HG03571 (cell line): ENCODE results near the gene KCNV2.

Source experiments
- ATAC-seq: cut with Tn5 transposase; IDR thresholded peaks from one replicate; pipeline ENCODE4 v1.9.1; 2021; ENCODE audit not compliant: unreplicated experiment

Gene KCNV2

DNA sequence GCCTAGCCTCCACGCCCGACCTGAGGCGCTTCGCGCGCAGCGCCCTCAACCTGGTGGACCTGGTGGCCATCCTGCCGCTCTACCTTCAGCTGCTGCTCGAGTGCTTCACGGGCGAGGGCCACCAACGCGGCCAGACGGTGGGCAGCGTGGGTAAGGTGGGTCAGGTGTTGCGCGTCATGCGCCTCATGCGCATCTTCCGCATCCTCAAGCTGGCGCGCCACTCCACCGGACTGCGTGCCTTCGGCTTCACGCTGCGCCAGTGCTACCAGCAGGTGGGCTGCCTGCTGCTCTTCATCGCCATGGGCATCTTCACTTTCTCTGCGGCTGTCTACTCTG, 1.4 kb downstream of the KCNV2 start:
- no peak for ATAC-seq

DNA sequence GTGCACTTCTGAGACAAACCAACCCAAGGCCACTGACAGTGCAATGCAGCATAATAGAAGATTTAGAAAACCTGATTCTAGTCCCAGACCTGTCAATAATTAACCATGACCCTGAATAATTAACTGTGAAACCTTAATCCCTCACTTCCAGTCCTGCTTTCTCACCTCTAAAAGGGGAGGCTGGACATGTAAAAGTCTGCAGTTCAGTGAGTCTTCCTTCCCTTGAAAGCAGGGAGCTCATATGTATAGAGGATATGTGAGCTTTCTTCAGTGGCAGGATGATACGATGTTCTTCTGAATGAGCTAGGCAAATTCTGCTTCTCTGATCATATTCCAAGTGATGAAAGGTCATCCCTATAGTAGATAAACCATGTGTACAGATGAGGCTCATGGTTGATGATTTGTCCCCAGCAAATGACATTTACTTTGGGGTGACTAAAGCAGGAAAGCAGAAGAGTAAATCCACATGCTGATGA, 2.9 kb downstream of the KCNV2 start:
- no peak for ATAC-seq

DNA sequence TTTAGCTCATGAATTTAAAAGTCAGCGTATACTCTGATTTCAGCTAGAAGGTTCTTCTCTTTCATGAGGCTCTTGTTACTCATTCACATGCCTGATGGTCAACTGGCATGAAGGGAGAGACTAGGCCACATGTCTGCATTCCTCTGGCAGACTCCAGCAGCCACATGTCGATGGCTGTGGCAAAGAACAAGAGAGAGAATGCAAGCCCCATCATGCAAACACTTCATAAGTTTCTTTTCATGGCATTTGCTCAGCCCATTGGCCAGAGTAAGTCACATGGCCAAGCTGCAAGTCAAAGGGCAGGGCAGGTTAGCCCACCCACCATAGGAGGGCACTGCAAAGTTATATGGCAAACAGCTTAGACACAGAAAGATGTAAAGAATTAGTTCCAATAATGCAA, 5.4 kb downstream of the KCNV2 start:
- no peak for ATAC-seq

DNA sequence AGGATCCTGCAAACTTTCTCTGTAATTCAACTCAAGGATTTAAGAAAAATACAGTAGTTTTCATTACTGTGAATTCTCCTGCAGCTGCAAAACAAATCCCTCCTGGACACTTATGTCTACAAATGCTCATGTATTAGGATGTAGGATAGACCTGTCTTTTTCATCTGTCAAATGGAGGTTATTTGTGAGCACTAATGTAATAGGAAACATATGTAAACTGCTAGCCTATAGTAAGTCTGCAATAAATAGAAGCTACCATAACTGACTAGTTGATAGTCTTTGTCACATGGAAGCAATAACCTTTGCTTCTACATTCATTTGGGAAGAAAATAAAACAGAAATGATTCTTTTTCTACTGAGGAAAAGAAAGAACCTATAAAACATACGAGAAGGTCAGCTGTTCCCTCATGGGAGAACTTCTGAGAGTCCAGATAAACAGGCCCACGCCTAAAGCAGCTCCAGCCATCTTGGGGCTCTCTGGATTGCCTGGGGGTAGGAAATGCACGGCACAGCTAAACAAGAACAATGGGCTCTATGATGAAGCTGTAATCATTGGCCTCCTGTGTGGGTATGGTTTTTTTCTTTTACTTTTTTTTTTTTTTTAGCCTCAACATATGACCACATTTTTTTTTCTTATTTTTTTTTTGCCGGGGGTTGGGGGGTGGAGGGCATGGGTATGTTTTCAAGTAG, 6.2 kb downstream of the KCNV2 start:
- ATAC-seq, result no peak

DNA sequence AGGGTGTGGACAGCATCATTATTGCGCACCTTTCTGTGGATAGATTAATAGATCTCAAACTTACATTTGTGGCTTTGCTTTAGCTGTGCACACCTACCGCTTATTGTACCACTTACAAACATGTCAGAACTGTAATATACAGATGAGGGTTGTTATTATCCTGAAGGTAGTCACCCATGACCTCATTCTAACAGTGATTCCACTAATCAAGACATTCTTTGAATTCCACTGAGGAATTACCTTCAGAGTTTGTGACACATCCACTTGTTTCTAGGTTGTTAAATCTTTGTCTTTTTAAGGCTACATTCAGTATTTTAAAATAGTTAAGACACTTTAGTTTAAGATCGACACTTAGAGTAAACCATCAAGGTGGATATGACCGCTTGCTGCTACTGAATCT, 7.8 kb downstream of the KCNV2 start:
- no peak for ATAC-seq

DNA sequence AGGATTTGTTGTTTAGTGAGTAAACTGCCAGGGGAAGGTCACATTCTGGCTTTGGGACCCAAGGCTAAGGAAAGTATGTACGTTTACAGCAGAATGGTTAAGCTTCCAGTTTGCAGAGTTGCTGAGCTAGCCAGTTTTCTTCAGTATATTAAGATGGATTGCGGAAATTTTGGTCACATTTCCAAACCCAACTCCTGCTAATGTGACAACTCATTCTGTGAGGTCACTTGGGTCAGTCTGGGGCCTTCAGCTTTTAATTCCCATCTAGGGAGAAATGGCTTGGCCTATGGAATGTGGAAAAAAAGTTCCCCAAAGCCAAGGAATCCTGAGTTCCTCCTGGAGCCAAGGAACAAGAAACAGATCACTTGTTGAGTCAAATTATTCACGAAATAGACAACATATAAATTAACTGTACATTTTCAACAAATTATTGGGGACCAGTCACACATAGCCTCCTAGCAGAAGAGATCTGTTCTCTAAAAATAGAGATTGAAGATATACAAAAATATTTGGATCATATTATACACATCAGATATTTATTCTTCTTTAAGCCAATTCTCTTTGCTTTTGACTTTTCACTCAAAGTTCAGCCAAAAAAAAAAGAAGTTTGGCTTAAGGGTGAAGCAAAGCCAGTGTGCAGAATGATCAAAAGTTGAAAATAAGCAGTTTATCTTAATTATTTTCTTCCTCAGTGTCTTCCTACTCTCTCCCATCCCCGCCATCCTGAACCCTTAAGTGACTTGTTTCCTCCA, 8.8 kb downstream of the KCNV2 start:
- ATAC-seq, result no peak

DNA sequence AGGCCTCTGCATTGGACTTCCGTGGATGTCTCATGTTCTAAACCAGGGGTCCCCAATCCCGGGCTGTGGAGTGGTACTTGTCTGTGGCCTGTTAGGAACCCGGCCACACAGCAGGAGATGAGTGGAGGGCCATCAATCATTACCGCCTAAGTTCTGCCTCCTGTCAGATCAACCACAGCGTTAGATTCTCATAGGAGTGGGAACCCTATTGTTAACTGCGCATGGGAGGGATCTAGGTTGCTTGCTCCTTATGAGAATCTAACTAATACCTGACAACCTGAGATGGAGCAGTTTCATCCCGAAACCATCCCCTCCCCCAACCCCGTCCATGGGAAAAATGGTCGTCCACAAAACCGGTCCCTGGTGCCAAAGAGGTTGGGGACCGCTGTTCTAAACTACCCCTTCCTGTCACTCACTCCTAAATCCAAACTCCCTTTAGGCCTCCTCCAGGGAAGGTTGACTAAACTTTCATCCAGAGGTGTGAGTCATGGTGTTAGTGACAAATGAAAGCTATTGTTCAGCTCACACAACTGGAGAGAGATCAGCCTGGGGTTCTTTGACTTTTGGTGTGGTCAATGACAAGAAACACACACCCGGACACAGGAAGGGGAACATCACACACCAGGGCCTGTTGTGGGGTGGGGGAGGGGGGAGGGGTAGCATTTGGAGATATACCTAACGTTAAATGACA, 9.5 kb downstream of the KCNV2 start:
- ATAC-seq, result no peak

DNA sequence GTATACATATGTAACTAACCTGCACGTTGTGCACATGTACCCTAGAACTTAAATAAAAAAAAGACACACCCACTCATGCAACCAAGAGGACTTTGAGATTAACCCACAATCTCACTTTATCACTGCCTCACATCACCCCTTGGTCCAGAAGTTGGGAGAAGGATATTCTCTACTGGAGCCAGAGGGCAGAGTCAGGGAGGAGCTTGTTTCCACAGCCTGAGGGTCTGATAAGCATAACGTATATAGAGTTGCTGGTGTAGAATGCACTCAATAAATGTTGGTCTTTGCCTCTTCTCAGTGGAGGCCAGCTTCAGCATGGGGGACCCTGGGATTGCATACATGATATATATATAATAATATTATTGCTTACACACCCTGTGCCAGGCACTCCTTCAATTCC, 10.1 kb downstream of the KCNV2 start:
- ATAC-seq, result no peak

DNA sequence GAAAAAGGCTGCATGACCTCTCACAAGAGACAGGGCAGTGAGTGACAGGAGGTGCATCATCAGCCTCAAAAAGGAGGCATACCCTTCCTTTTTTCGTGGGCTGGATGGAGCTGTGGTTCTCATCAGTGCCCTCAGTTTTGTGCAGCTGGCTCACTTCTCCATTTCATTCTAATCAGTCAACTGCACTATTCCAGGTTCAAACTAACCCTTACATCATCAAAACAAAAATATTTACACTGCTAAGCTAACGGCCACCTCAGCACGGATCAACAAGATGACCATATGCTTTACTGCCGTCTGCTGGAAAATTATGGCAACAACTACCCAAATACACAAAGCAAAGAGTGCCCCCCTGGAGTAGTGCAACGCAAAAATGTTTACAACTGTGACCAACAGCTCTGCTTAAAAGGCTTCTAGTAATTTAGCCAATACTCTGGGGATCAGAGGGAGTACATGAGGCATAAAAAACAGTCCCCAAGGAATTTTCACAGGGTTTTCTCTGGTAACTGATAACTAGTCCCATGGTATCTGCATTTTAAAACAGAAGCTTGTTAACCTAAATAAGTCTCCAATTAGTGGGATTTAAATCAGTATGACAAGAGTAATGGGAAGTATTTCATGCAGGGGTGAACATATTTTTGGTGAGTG, 10.8 kb downstream of the KCNV2 start:
- ATAC-seq, result peak; percentile 64

DNA sequence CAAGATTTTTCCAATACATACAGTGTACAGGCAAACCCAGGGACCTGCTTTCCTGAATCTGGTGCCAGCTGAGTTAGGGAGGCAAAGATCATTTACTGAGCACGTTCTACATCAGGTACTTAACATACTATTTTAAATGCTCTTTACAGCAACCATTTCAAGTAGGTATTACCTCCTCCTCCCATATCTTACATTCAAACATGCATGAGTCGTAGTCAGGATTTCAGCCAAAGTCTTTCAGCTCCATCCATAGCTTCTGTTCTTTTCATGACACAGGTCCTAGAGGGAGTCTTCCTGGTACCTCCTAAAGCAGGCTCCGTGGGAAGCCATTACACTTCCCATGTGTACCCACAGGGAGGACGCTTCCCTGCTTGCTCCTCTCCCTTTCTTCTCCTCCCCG, 11.7 kb downstream of the KCNV2 start:
- ATAC-seq, result no peak

DNA sequence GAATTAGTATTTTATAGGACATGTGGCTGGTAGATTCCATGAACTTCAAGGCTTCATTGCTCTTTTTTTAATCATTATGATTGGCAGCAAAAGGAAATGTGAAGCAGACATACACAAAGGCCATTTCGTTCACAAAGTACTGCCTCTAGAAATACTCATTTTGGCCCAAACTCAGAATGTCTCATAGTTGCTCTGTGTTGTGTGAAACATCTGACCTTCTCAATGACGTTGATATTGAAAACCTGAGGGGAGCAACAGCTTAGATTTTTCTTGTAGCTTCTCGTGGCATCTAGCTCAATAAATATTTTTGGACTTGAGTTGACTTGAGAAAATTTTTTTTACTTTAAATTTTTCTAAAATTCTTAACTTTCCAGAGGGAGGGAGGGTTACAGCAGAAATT, 12.4 kb downstream of the KCNV2 start:
- ATAC-seq, result no peak

DNA sequence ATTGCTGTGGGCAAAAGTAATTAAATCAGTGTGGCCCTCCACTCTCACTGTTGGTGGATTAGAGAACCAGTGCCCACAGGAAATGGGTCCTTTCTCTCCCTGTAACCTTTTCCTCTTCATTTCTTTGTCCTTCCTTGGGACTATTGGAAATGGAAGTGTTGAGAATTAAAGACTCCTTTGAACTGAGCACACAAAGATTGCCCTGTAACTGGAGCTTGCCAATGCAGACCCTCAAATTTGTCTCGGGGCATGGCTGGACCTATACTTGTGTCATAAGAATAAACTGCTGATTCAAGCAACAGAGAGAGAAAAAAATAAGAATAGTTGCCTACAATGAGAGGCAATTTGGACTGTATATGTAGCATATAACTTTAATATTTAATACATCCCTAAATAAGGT, 13.7 kb downstream of the KCNV2 start:
- no peak for ATAC-seq

DNA sequence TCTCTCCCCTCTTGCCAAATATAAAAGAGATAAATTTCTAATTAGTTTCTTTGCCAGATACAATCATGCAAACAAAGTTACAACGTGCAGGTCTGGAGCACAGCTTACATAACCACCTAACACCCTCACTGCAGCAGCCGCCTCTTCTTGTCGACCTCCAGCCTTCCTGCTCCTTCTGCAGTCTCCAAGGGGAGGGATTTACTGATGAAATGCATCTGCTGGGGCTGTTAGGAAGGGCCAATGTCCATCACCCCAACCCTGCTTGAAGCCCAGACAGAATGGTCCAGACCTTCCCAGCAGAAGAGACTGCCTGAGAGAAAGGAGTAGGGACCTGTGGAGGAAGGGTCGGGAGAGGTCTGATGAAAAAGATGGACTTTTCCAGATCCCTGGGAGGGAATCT, 15.2 kb downstream of the KCNV2 start:
- no peak for ATAC-seq

DNA sequence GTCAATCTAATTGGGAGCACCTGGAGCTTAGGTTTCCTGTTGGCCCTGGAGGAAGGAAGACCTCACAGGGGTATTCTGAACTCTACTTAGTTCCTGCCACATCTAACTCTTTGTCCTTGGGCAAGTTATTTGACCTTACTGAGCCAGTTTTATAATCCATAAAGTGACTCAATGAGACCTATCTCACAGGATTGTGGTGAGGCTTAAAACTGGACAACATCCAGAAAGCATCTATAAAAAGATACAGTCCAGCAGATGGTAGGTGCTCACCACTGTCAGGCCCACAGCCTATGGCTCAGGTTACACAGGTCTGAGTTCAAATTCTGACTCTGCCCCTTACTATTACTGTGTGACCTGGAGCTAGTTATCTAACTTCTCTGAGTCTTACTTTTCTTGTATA, 23.3 kb downstream of the KCNV2 start:
- no peak for ATAC-seq

DNA sequence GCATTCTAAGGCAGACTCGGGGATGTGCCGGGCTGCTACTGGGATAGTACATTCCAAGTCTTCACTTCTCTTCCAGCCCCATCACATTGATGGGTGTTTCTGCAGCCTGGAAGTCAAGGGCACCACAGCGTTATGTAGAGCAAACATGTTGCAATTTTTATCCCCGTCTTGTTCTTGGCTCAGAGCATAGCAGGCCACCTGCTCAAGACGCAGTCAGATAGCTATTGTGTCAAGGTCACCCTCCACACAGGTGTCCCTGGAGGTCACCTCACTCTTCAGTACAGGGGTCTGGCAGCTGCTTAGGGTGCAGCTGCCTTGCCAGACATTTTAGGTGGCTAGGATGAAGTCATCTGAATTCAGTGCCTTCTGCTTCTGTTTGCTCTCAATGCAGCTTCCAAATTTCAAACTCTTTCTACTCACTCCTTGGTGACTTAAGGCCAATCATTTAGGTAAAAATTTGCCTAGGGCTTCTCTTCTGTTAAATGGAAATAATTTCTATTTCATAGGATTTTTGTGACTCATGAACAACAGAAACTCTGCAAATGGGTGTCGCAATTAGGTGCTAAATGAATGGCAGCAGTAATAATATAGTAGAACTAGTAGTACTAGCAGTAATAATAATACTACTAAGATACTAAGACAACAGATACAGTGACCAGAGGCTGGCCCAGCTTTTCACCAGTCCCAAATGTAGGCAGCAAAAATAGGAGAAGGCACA, 24.3 kb downstream of the KCNV2 start:
- ATAC-seq, result no peak

DNA sequence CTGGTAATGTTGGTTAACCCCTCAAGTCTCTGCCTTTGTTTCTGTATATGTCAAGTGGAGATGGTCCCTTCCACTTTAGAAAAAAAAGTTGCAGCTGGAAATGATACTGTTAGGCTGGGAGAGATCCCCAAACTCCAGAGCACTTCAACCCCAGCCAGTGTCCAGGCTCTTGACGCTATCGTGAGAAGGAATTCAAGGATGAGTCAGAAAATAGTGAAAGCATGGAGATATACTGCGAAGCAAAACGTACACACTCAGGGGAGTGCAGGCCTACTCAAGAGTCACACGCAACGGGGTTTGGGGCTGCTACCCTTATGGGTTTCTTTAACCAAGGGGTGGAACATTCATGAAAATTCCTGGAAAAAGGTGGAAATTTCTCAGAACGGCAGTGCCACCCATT, 24.9 kb downstream of the KCNV2 start:
- ATAC-seq, result no peak

DNA sequence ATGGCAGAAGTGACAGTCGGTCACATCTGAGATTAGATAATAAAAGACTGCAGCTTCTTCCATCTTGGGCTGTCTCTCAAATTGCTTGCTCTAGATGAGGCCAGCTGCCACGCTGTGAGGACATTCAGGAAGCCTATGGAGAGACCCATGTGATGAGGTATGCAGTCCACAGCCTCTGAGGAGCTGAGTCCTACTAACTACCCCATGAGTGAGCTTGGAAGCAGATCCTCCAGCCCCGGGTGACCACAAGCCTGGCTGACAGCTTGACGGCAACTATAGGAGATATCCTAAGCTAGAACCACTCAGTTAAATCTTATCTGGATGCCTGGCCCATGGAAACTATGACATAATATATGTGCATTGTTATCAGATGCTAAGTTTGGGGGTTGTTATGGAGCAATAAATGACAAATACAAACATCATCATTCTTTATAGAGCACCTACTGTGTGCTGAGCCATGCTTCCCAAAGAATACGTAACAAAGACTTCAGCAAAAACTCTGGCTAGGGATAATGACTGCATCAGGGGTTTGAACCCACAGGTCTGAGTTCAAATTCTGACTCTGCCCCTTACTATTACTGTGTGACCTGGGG, 26.7 kb downstream of the KCNV2 start:
- ATAC-seq, result no peak

DNA sequence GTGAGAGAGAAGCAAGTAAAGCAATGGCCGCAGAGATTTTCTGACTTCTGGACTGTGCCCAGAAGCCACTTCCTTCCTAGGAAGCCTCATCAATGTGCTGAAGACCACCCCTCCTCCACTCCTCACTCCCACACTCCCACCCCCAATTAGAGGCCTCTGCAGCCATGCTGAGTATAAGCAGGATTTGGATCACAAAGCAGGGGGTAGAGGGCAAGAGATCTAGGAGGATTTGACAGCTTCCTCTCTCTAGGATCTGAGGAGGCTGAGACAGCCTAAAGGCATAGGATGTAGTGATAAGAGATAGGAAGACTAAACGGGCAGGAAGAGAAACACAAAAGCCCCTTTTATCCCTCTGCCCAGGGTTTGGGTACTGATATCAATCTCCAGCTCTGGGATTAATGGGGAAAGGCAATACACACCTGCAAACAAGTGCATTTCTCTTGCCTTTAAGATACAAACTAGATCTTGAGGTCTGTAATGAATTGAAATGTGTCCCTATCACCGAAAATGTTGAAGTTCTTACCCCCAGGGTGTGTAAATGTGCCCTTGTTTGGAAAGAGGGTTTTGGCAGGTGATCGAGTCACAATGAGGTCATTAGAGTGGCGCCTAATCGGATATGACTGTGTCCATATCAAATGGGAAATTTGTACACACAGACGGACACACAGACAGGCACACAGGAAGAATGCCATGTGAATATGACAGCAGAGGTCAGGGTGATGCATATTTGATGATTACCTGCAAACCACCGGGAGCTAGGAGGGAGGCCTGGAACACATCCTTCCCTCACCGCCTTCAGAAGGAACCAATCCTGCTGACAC, 28.5 kb downstream of the KCNV2 start:
- ATAC-seq, result no peak

DNA sequence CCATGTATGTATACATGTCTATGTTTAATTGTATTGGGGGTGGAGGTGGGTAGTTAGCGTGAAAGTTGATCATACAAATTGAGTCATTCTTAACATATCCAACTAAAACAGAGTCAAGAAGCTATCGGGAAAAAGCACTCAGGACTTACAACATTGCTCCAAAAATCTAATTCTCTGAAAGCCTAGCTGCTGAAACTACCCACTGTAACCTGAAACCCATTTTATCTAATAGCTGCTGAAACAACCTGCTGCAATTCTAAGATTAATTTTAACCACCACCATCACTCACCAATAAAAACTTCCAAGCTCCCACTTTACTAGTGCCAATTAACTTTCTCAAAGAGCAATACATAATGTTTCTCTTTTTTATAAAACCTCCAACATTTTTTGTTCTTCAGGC, 32.2 kb downstream of the KCNV2 start:
- ATAC-seq, result no peak

DNA sequence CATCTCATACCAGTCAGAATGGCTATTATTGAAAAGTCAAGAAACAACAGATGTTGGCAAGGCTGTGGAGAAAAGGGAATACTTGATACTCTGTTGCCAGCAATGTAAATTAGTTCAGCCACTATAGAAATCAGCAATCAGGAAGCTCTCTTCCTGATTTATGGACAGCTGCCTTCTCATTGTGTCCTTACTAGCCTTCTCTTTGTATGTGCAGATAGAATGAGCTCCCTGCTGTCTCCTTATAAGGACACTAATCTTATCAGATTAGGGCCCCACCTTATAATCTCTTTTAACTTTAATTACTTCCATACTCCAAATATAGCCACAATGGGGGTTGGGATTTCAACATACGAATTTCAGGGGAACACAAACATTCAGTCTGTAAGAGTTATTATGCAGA, 38.0 kb downstream of the KCNV2 start:
- ATAC-seq, result no peak
